ENCODE measurements around the gene RPH3AL. TPM values are rescaled to one million over a fixed set of nuclear protein-coding genes. Genes with fewer than 3 reads are reported as not detected.

RPH3AL gene
- total RNA-seq, 1 donor, result 2.9 TPM

GRCh38 chr17:395179-395578, 42.6 kb upstream of the RPH3AL start:
- Histone ChIP-seq H3K27me3 (ENCODE audit: insufficient read depth, low read length) (peaks cover 4% of the 10 kb centered on the region), H3K79me2 (ENCODE audit: insufficient read depth, low read length) (no peaks in the 10 kb centered on the region), H3K4me3 (ENCODE audit: insufficient read depth, low read length) (no peak overlapping the region), H3K4me1 (ENCODE audit: insufficient read depth, low read length) (no peaks in the 10 kb centered on the region), H3K9me3 (ENCODE audit: low read depth, low read length) (no peaks in the 10 kb centered on the region), H4K20me1 (ENCODE audit: insufficient read depth, low read length) (no peaks in the 10 kb centered on the region), H3K27ac (ENCODE audit: low read depth, low read length) (no peak overlapping the region), H2AFZ (ENCODE audit: low read length) (no peak overlapping the region), H3K36me3 (ENCODE audit: insufficient read depth, low read length) (no peaks in the 10 kb centered on the region), H3K4me2 (ENCODE audit: insufficient read depth, low read length) (no peak overlapping the region)
- no peak for TF ChIP-seq CTCF (IDR thresholded peaks at IDR 0.05; ENCODE audit: extremely low read depth, low read depth, low read length)
- no peak for DNase-seq (ENCODE audit: insufficient read length, low spot score, missing footprints)

- no peaks in the 10 kb centered on the region for H3K79me2 ChIP-seq (ENCODE audit: insufficient read depth, low read length)
- no peaks in the 10 kb centered on the region for H3K4me1 ChIP-seq (ENCODE audit: insufficient read depth, low read length)
- H4K20me1 ChIP-seq (ENCODE audit: insufficient read depth, low read length), result no peaks in the 10 kb centered on the region
- H3K27ac ChIP-seq (ENCODE audit: low read depth, low read length), result no peak overlapping the region
- no peaks in the 10 kb centered on the region for H3K9me3 ChIP-seq (ENCODE audit: low read depth, low read length)
- no peak overlapping the region for H3K4me2 ChIP-seq (ENCODE audit: insufficient read depth, low read length)
- no peak overlapping the region for H3K4me3 ChIP-seq (ENCODE audit: insufficient read depth, low read length)
- H2AFZ ChIP-seq (ENCODE audit: low read length), result no peak overlapping the region
- no peak for TF ChIP-seq CTCF (IDR thresholded peaks at IDR 0.05; ENCODE audit: extremely low read depth, low read depth, low read length)
- peak; percentile 80 for DNase-seq (ENCODE audit: insufficient read length, low spot score, missing footprints)
- peaks cover 4% of the 10 kb centered on the region for H3K27me3 ChIP-seq (ENCODE audit: insufficient read depth, low read length)
- no peaks in the 10 kb centered on the region for H3K36me3 ChIP-seq (ENCODE audit: insufficient read depth, low read length)
Measured at GRCh38 chr17:394718-395095, 42.1 kb upstream of the RPH3AL start.

- no peaks in the 10 kb centered on the region for H3K4me1 ChIP-seq (ENCODE audit: insufficient read depth, low read length)
- no peaks in the 10 kb centered on the region for H3K9me3 ChIP-seq (ENCODE audit: low read depth, low read length)
- H2AFZ ChIP-seq (ENCODE audit: low read length), result no peak overlapping the region
- H3K36me3 ChIP-seq (ENCODE audit: insufficient read depth, low read length), result no peaks in the 10 kb centered on the region
- H3K27ac ChIP-seq (ENCODE audit: low read depth, low read length), result no peak overlapping the region
- no peak for TF ChIP-seq CTCF (IDR thresholded peaks at IDR 0.05; ENCODE audit: extremely low read depth, low read depth, low read length)
- H3K4me3 ChIP-seq (ENCODE audit: insufficient read depth, low read length), result no peak overlapping the region
- no peak overlapping the region for H3K4me2 ChIP-seq (ENCODE audit: insufficient read depth, low read length)
- H3K27me3 ChIP-seq (ENCODE audit: insufficient read depth, low read length), result peaks cover 4% of the 10 kb centered on the region
- H3K79me2 ChIP-seq (ENCODE audit: insufficient read depth, low read length), result no peaks in the 10 kb centered on the region
- peak; percentile 65 for DNase-seq (ENCODE audit: insufficient read length, low spot score, missing footprints)
- H4K20me1 ChIP-seq (ENCODE audit: insufficient read depth, low read length), result no peaks in the 10 kb centered on the region
Measured at GRCh38 chr17:393806-394717, 41.5 kb upstream of the RPH3AL start.

- Histone ChIP-seq H3K79me2 (ENCODE audit: insufficient read depth, low read length) (no peaks in the 10 kb centered on the region), H3K4me3 (ENCODE audit: insufficient read depth, low read length) (no peak overlapping the region), H3K27me3 (ENCODE audit: insufficient read depth, low read length) (peaks cover 6% of the 10 kb centered on the region), H3K4me2 (ENCODE audit: insufficient read depth, low read length) (no peak overlapping the region), H3K27ac (ENCODE audit: low read depth, low read length) (no peak overlapping the region), H4K20me1 (ENCODE audit: insufficient read depth, low read length) (no peaks in the 10 kb centered on the region), H3K4me1 (ENCODE audit: insufficient read depth, low read length) (no peaks in the 10 kb centered on the region), H3K9me3 (ENCODE audit: low read depth, low read length) (no peaks in the 10 kb centered on the region), H3K36me3 (ENCODE audit: insufficient read depth, low read length) (no peaks in the 10 kb centered on the region), H2AFZ (ENCODE audit: low read length) (no peak overlapping the region)
- no peak for DNase-seq (ENCODE audit: insufficient read length, low spot score, missing footprints)
- no peak for TF ChIP-seq CTCF (IDR thresholded peaks at IDR 0.05; ENCODE audit: extremely low read depth, low read depth, low read length)
Measured at GRCh38 chr17:391850-392249, 39.2 kb upstream of the RPH3AL start.

Data from osteoblast (primary cell).